Measurements from ENCODE around the gene PTN. TPM values are rescaled to one million over a fixed set of nuclear protein-coding genes. Genes with fewer than 3 reads are reported as not detected.
"Not testable (repeated sequence)": the region's sequence is repeated elsewhere in the genome, so short reads cannot be mapped to it uniquely, and the experiment has no call there.

The PTN gene
- total RNA-seq, 2 experiments from 2014 or later = not detected

DNA sequence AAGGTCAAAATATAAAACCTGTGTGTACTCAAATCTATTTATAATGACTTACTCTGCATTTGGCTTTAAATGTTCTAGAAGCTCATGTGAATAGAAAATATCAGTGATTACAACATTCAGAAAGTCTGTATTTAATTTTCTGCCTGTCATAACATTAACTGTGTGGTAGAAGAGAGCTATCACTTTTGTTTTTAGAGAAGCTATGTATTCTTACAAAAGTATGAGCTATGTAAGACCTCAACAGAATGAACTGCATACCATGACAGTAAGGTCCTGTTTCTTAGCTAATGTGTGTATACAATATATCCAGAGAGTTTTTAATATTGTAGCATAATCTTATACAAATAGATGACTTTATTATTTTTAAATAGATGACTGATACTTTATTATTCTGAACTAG lies 61.5 kb downstream of the PTN start:
- no peaks in the 10 kb centered on the region for H3K4me1 Mint-ChIP-seq (ENCODE audit: low read depth)
- H3K27ac Mint-ChIP-seq = no peak overlapping the region
- no peak for DNase-seq
- H3K36me3 Mint-ChIP-seq (ENCODE audit: low read depth) = no peaks in the 10 kb centered on the region
- CTCF ChIA-PET = no interaction called here
- H3K27me3 Mint-ChIP-seq (ENCODE audit: low read depth) = no peaks in the 10 kb centered on the region
- peaks cover 2% of the 10 kb centered on the region for H3K9me3 Mint-ChIP-seq
- intact Hi-C loops (cut with micrococcal nuclease) = no loop called here
- no peak overlapping the region for H3K4me3 Mint-ChIP-seq

DNA sequence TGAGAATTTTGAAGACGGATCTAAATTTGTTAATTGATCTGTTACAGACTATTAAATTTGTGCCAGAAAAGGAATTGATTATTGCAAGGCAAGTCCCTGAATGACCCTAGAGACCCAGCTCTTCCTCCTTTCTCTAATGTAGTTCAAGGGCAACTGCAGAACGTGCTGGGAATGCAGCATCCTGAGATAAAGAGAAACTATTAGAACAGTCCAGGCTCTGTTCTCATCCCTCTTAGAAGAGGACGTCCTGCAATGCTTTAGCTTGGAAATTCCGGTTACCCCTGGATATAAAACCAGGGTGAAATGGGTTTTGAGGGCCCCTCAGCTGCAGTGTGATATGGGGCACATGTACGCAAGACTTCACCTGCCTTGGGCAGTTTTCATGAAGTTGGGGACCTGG lies 67.3 kb downstream of the PTN start:
- intact Hi-C loops (cut with micrococcal nuclease) = no loop called here
- DNase-seq = no peak
- no peak overlapping the region for H3K4me3 Mint-ChIP-seq
- no peaks in the 10 kb centered on the region for H3K27me3 Mint-ChIP-seq (ENCODE audit: low read depth)
- CTCF ChIA-PET = no interaction called here
- H3K4me1 Mint-ChIP-seq (ENCODE audit: low read depth) = no peaks in the 10 kb centered on the region
- no peaks in the 10 kb centered on the region for H3K36me3 Mint-ChIP-seq (ENCODE audit: low read depth)
- no peak overlapping the region for H3K27ac Mint-ChIP-seq
- H3K9me3 Mint-ChIP-seq = peaks cover 2% of the 10 kb centered on the region

DNA sequence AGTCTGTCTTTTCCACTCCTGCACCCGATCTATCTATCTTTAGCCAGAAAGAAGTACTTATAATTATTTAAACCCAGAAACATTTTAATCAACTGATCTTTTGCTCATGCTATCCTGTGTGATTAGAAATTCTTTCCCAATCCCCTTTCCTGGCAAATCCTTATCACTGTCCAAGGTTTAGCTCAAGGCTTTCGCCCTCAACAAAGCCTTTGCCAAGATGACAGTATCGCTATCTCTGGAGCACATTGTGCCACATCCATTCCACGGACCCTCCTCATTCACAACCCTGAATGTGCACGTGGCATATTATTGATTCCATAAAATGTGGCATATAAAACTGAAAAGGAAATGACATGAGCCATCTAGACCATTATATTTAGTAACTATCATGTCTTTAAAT lies 71.3 kb downstream of the PTN start:
- no peaks in the 10 kb centered on the region for H3K36me3 Mint-ChIP-seq (ENCODE audit: low read depth)
- no peaks in the 10 kb centered on the region for H3K4me1 Mint-ChIP-seq (ENCODE audit: low read depth)
- intact Hi-C loops (cut with micrococcal nuclease) = no loop called here
- no peaks in the 10 kb centered on the region for H3K27me3 Mint-ChIP-seq (ENCODE audit: low read depth)
- H3K9me3 Mint-ChIP-seq = peaks cover 5% of the 10 kb centered on the region
- no peak overlapping the region for H3K4me3 Mint-ChIP-seq
- DNase-seq = no peak
- no peak overlapping the region for H3K27ac Mint-ChIP-seq
- CTCF ChIA-PET = no interaction called here

DNA sequence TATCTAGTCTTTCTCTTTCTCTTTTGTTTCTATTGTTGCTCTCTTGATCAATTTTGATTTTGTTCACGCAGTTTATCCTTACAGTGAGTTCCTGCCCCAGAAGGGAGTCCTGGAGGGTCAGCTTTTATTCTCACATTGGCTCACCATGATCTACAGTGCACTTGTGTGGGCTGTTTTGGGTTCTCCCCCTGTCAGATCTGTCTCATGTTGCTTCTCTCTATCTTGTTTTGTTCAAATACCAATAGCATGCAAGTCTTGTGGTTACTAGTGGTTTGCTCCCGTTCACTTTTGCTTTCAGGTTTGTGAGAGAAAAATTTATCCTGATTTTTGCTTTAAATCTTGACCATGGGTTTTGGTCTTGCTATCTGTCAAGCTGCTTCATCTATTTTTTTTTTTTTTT lies 74.3 kb downstream of the PTN start:
- no peaks in the 10 kb centered on the region for H3K4me1 Mint-ChIP-seq (ENCODE audit: low read depth)
- CTCF ChIA-PET = no interaction called here
- intact Hi-C loops (cut with micrococcal nuclease) = no loop called here
- no peak overlapping the region for H3K27ac Mint-ChIP-seq
- H3K9me3 Mint-ChIP-seq = peaks cover 3% of the 10 kb centered on the region
- no peaks in the 10 kb centered on the region for H3K27me3 Mint-ChIP-seq (ENCODE audit: low read depth)
- no peak for DNase-seq
- H3K4me3 Mint-ChIP-seq = no peak overlapping the region
- no peaks in the 10 kb centered on the region for H3K36me3 Mint-ChIP-seq (ENCODE audit: low read depth)

DNA sequence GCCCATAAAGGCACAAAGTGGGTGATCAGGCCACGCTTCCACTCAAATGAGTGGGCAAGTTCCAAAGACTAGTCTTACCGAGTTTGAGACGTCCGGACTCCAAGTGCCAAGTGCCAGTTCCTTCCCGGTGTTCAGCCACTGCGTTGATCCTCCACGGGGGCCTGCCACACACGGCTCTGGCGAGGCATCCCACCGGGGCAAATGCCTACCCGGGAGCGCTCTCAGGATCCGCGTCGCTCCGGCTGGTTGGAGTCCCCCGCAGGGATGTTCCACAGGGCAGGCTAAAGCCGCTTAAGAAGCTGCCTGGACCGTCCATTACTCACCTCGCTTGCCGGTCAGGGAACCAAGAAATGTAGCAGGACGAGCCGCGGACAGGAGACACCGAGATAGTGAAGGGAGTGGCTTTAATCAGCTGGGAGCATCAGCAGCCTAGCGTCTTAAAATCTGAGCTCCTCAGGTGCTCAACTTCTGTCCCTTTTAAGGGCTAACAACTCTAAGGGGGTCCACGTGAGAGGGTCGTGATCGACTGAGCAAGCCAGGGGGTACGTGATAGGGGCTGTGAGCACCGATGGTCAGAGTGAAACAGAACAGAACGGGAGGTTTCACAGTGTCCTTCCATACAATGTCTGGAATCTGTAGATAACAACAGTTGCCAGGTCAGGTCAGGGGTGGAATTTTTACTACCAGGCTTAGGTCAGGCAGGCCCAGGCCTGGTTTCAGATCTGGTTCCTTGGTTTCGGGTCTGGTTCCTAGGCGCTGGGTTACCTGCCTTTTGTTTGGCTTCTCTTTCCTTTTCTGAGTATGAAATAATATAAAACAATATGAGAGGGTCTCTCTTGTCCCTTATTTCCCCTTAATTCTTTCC lies 75.3 kb downstream of the PTN start:
- DNase-seq, H3K4me3 Mint-ChIP-seq: not testable (repeated sequence)

DNA sequence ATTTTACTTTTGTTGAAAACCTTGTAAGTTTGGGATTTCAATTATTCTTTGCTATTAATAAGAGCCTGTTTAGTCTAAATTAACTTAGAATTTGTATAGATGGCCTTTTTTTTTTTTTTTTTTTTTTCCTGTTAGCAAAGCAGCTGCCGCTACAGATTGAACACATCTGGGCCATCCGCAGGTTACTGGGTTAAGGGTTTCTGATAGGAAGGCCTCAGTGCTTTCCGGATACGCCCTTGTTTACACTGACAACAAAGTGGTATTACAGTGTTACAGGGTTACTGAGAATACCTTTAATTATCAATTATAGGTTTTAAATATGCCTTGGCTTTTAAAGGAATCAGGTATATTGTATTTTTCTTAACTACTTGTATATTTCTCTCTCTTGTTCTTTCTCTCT lies 76.8 kb downstream of the PTN start:
- intact Hi-C loops (cut with micrococcal nuclease) = no loop called here
- CTCF ChIA-PET = no interaction called here
- H3K4me3 Mint-ChIP-seq = no peak overlapping the region
- H3K9me3 Mint-ChIP-seq = peaks cover 5% of the 10 kb centered on the region
- no peak for DNase-seq
- H3K36me3 Mint-ChIP-seq (ENCODE audit: low read depth) = no peaks in the 10 kb centered on the region
- H3K27ac Mint-ChIP-seq = no peak overlapping the region
- no peaks in the 10 kb centered on the region for H3K27me3 Mint-ChIP-seq (ENCODE audit: low read depth)
- H3K4me1 Mint-ChIP-seq (ENCODE audit: low read depth) = no peaks in the 10 kb centered on the region

More for the DNA sequence above, 75.3 kb downstream of the PTN start:
- intact Hi-C loops (cut with micrococcal nuclease); H3K27ac Mint-ChIP-seq; CTCF ChIA-PET; H3K4me1 Mint-ChIP-seq (ENCODE audit: low read depth); H3K36me3 Mint-ChIP-seq (ENCODE audit: low read depth); H3K9me3 Mint-ChIP-seq; H3K27me3 Mint-ChIP-seq (ENCODE audit: low read depth): not testable (repeated sequence)

DNA sequence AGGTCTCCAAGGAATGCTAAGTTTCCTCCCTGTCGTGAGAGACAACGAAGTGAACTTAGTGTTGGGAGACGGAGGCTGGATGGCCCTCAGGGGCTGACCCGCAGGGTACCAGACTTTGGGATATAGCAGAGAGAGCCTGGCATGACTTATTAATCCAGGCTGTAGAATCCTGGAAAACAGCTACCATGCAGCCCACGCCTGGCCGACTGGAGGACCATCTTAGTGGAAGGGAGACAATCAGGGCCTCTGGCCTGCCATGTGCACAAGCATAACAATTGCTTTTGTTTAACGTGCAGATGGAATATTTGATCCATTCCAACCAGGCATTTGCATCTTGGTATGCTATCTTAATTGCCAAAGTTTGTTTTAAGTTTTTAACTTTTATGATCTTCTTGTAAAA lies 78.1 kb downstream of the PTN start:
- H3K4me3 Mint-ChIP-seq; DNase-seq; CTCF ChIA-PET; H3K9me3 Mint-ChIP-seq; H3K27me3 Mint-ChIP-seq (ENCODE audit: low read depth); intact Hi-C loops (cut with micrococcal nuclease); H3K4me1 Mint-ChIP-seq (ENCODE audit: low read depth); H3K27ac Mint-ChIP-seq; H3K36me3 Mint-ChIP-seq (ENCODE audit: low read depth): not testable (repeated sequence)

DNA sequence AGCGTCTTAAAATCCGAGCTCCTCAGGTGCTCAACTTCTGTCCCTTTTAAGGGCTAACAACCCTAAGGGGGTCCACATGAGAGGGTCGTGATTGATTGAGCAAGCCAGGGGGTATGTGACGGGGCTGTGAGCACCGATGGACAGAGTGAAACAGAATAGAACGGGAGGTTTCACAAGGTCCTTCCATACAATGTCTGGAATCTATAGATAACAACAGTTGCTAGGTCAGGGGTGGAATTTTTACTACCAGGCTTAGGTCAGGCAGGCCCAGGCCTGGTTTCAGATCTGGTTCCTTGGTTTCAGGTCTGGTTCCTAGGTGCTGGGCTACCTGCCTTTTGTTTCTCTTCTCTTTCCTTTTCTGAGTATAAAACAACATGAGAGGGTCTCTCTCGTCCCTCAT lies 80.9 kb downstream of the PTN start:
- intact Hi-C loops (cut with micrococcal nuclease) = no loop called here
- peaks cover 4% of the 10 kb centered on the region for H3K9me3 Mint-ChIP-seq
- no peak overlapping the region for H3K4me3 Mint-ChIP-seq
- H3K36me3 Mint-ChIP-seq (ENCODE audit: low read depth) = no peaks in the 10 kb centered on the region
- CTCF ChIA-PET = no interaction called here
- no peak for DNase-seq
- no peaks in the 10 kb centered on the region for H3K4me1 Mint-ChIP-seq (ENCODE audit: low read depth)
- H3K27ac Mint-ChIP-seq = no peak overlapping the region
- no peaks in the 10 kb centered on the region for H3K27me3 Mint-ChIP-seq (ENCODE audit: low read depth)

DNA sequence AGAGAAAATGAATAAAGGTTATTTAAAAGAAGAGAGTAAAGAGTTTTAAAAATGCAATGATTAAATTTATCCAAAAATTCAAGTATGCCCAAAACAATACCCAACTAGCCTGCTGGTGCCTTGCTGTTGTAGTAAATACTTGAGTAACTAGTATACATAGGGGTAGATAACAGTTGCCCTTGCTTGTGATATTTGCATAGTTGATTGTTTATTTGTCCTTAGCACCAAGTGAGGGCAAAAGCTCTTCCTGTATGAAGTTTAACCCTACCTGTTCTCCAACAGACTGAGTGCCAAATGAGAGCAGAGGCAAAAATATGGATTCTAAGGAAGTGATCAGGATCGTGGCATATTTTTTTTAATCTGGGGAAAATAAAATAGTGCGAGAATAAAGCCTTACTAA lies 85.0 kb downstream of the PTN start:
- CTCF ChIA-PET = no interaction called here
- H3K27ac Mint-ChIP-seq = no peak overlapping the region
- H3K36me3 Mint-ChIP-seq (ENCODE audit: low read depth) = no peaks in the 10 kb centered on the region
- peaks cover 2% of the 10 kb centered on the region for H3K9me3 Mint-ChIP-seq
- no peak for DNase-seq
- H3K4me1 Mint-ChIP-seq (ENCODE audit: low read depth) = no peaks in the 10 kb centered on the region
- no peak overlapping the region for H3K4me3 Mint-ChIP-seq
- intact Hi-C loops (cut with micrococcal nuclease) = no loop called here
- no peaks in the 10 kb centered on the region for H3K27me3 Mint-ChIP-seq (ENCODE audit: low read depth)

DNA sequence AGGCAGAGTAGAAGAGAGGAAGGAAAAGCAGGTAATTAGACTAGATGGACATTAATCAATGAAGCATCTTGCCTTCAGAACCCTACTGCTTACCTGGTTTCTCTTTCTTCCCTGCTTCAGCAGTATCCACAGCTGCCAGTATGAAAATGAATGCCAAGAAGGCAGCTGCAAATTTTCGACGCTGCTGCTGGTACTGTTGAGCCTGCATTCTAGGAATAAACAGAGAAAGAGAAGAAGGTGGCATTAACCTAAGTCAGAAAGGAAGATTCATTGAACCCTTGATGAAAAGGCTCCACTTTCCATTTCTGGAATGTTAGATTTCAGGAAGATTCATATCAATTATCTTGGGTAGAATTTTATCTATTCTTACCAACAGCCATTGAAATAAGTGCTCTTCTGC lies 88.8 kb downstream of the PTN start:
- no peaks in the 10 kb centered on the region for H3K9me3 Mint-ChIP-seq
- H3K27me3 Mint-ChIP-seq (ENCODE audit: low read depth) = no peaks in the 10 kb centered on the region
- intact Hi-C loops (cut with micrococcal nuclease) = no loop called here
- no peak overlapping the region for H3K27ac Mint-ChIP-seq
- no peaks in the 10 kb centered on the region for H3K4me1 Mint-ChIP-seq (ENCODE audit: low read depth)
- DNase-seq = no peak
- CTCF ChIA-PET = no interaction called here
- H3K36me3 Mint-ChIP-seq (ENCODE audit: low read depth) = no peaks in the 10 kb centered on the region
- H3K4me3 Mint-ChIP-seq = no peak overlapping the region

DNA sequence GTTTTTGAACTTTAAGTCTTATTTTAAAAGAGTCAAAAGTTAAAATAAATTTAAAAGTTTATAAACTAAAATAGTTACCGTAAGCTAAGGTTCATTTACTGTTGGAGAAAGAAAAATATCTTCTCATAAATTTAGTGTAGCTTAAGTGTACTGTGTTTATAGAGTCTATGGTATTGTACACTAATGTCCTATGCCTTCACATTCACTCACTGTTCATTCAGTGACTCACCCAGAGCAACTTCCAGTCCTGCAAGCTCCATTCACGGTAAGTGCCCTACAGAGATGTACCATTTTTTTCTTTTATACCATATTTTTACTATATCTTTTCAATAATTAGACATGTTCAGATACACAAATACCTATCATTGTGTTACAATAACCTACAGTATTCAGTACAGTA lies 97.6 kb downstream of the PTN start:
- Mint-ChIP-seq H3K27me3 (ENCODE audit: low read depth) (no peaks in the 10 kb centered on the region), H3K27ac (no peak overlapping the region), H3K36me3 (ENCODE audit: low read depth) (no peaks in the 10 kb centered on the region), H3K9me3 (peaks cover 5% of the 10 kb centered on the region), H3K4me3 (no peak overlapping the region), H3K4me1 (ENCODE audit: low read depth) (no peaks in the 10 kb centered on the region)
- DNase-seq = no peak
- intact Hi-C loops (cut with micrococcal nuclease) = no loop called here
- CTCF ChIA-PET = no interaction called here

DNA sequence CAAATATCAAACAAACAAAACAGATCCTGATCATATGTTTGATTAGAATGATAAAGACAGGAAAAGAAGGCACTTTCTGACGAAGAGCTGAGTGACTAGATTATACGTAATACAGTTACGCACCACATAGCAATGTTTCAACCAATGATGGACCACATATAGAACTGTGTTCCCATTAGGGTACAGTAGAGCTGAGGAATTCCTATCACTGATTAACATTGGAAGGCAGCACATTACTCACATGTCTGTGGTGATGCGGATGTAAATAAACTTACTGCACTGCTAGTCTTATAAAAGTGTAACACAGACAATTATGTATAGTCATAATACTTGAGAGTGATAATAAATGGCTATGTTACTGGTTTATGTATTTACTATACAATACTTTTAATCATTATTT lies 98.3 kb downstream of the PTN start:
- no peaks in the 10 kb centered on the region for H3K27me3 Mint-ChIP-seq (ENCODE audit: low read depth)
- H3K4me1 Mint-ChIP-seq (ENCODE audit: low read depth) = no peaks in the 10 kb centered on the region
- CTCF ChIA-PET = no interaction called here
- no peak for DNase-seq
- H3K4me3 Mint-ChIP-seq = no peak overlapping the region
- intact Hi-C loops (cut with micrococcal nuclease) = no loop called here
- no peak overlapping the region for H3K27ac Mint-ChIP-seq
- H3K36me3 Mint-ChIP-seq (ENCODE audit: low read depth) = no peaks in the 10 kb centered on the region
- H3K9me3 Mint-ChIP-seq = peaks cover 6% of the 10 kb centered on the region

DNA sequence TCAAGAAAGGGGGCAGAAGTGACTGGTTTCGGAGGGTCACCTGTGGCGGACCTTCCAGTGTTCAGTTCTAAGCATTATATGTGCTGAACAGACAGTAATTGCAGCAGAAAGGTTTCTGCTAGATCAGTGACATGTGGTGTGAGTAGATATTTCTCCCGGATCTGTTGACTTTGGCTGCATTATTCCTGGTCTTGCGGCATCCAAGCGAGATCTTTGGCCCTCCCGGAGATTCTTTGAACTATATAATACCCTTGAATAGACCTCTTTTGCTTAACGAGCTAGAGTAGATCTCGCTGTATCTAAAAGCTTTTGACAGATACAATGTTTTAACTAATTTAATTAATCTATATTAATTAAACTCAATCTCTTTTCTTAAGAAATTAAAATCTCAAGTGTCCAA lies 99.8 kb downstream of the PTN start:
- intact Hi-C loops (cut with micrococcal nuclease) = no loop called here
- DNase-seq = no peak
- Mint-ChIP-seq H3K27me3 (ENCODE audit: low read depth) (no peaks in the 10 kb centered on the region), H3K9me3 (peaks cover 6% of the 10 kb centered on the region), H3K36me3 (ENCODE audit: low read depth) (no peaks in the 10 kb centered on the region), H3K4me1 (ENCODE audit: low read depth) (no peaks in the 10 kb centered on the region), H3K27ac (no peak overlapping the region), H3K4me3 (no peak overlapping the region)
- CTCF ChIA-PET = no interaction called here

Measured in activated naive CD4-positive, alpha-beta T cell treated with anti-CD3 and anti-CD28 coated beads for 36 hours (primary cell).